Activated CD8-positive, alpha-beta memory T cell treated with anti-CD3 and anti-CD28 coated beads, Interleukin-2, amount 50 U/mL, for 1 hour (primary cell): ENCODE measurements around the gene PCBP2.

ENCODE experiments used
- DNase-seq: peaks from one replicate; pipeline ENCODE4 v3.0.0-alpha.2; 2020; ENCODE audit errors: extremely low read depth

Gene PCBP2

GRCh38 chr12:53493610-53494391 is 41.9 kb downstream of the PCBP2 start:
- no peak for DNase-seq

GRCh38 chr12:53495903-53496751 is 44.2 kb downstream of the PCBP2 start:
- no peak for DNase-seq

GRCh38 chr12:53496752-53497032 is 44.8 kb downstream of the PCBP2 start:
- DNase-seq: no peak

- DNase-seq: no peak
Measured at GRCh38 chr12:53497461-53497860, 45.6 kb downstream of the PCBP2 start.

GRCh38 chr12:53498235-53498630 is 46.3 kb downstream of the PCBP2 start:
- no peak for DNase-seq

GRCh38 chr12:53499266-53500141 is 47.6 kb downstream of the PCBP2 start, which contains the start of gene MAP3K12:
Gene MAP3K12, minus strand, starts transcription at chr12:53499458. Its CDS starts 12,067 bp downstream, at chr12:53487391.
- DNase-seq: no peak

GRCh38 chr12:53500142-53500775 is 48.4 kb downstream of the PCBP2 start:
- no peak for DNase-seq

GRCh38 chr12:53500776-53501614 is 49.1 kb downstream of the PCBP2 start, which contains the start of gene TARBP2:
Gene TARBP2, plus strand, starts transcription at chr12:53501283. Its CDS starts 126 bp downstream, at chr12:53501409.
- DNase-seq: peak; percentile 95

- DNase-seq: no peak
Measured at GRCh38 chr12:53501615-53502181, 49.8 kb downstream of the PCBP2 start.

GRCh38 chr12:53502331-53502730 is 50.4 kb downstream of the PCBP2 start:
- no peak for DNase-seq

- no peak for DNase-seq
Measured at GRCh38 chr12:53502983-53503728, 51.3 kb downstream of the PCBP2 start.

GRCh38 chr12:53504004-53504920 is 52.4 kb downstream of the PCBP2 start:
- no peak for DNase-seq

- no peak for DNase-seq
Measured at GRCh38 chr12:53505086-53505485, 53.2 kb downstream of the PCBP2 start.

- no peak for DNase-seq
Measured at GRCh38 chr12:53505555-53506449, 53.9 kb downstream of the PCBP2 start.

- no peak for DNase-seq
Measured at GRCh38 chr12:53506450-53506785, 54.5 kb downstream of the PCBP2 start.

GRCh38 chr12:53506881-53507602 is 55.1 kb downstream of the PCBP2 start, which contains the start of gene NPFF:
Gene NPFF, minus strand, starts transcription at chr12:53507484. Its CDS starts 10 bp downstream, at chr12:53507474.
- no peak for DNase-seq

GRCh38 chr12:53507603-53507885 is 55.6 kb downstream of the PCBP2 start:
- no peak for DNase-seq
